HG02885 (cell line): Measurements from ENCODE around the gene KCNC3.

Source experiments
- ATAC-seq: cut with Tn5 transposase; IDR thresholded peaks from one replicate; pipeline ENCODE4 v1.9.1; 2021; ENCODE audit warnings: mild to moderate bottlenecking; ENCODE audit not compliant: unreplicated experiment, poor library complexity

The KCNC3 gene

DNA sequence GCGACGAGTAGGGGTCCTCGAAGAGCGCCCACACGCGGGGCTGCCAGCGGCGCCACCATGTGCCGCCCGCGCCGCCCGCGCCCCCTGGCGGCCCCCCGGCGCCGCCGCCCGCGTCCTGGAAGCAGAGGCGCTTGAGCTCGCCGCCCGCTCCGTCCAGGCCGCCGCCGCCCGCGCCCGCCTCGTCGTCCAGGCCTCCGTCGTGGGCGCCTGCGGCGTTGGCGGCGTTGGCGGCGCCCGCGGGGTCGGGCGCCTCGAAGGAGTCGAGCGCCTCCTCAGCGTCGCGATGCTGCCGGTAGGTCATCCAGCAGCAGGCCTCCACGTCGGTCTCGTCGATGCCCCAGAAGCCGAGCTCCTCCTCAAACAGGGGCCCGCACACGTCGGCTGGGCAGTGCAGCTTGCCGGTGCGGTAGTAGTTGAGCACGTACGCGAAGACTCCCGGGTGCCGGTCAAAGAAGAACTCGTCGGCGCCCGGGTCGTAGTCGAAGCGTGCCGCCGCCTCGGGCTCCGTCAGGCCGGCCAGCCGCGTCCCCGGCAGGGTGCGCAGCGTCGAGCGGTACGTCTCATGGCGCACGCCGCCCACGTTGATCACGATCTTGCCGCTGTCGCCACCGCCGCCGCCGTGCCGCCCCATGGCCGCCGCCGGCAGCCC lies 829 bp downstream of the KCNC3 start:
- no peak for ATAC-seq

GRCh38 chr19:50327461-50328223 lies 1.5 kb downstream of the KCNC3 start:
- no peak for ATAC-seq

DNA sequence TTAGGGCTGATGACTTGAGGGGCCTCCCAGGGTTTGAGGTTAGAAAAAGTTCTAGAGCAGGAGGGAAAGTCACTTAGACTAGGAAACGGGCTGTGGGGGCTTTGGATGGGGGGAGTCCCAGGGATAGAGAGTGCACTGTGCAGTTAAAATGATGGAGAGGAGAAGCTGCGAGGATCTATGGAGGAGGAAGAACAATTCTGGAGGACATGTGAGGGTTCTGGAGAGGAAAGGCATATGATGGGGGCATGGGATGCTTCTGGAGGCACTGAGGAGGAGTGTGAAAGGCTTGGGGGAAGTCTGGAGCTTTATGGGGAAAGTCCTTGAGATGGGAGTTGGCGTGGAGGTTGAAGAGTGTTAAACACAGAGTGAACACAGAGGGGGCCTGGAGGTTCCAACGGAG lies 2.2 kb downstream of the KCNC3 start:
- ATAC-seq, result no peak

DNA sequence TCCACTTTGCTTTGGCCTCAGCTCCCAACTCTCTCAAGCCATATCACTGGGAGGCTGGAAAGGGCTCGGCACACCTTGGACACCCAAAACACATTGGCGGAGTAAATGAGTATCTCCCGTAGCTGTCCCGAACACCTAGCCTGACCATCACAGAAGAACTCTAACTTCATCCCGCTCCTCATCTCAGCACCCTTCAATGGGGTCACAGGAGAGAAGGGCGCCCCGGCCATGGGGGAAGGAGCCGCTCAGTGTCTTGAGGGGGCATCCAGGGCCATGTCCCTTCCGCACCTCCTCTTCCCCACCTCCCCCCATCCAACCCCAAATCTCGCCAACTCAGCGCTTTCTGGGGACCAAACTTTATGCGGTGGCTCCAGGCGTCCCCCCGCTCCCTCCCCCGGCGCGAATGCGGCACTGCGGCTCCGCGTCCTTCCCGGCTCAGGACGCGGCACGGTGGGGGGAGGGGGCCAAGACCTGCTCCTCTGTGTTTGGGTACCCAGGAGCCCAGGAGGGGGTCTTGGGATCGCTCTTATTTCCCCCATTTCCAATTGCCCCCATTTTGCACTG lies 3.0 kb downstream of the KCNC3 start:
- ATAC-seq, result no peak

DNA sequence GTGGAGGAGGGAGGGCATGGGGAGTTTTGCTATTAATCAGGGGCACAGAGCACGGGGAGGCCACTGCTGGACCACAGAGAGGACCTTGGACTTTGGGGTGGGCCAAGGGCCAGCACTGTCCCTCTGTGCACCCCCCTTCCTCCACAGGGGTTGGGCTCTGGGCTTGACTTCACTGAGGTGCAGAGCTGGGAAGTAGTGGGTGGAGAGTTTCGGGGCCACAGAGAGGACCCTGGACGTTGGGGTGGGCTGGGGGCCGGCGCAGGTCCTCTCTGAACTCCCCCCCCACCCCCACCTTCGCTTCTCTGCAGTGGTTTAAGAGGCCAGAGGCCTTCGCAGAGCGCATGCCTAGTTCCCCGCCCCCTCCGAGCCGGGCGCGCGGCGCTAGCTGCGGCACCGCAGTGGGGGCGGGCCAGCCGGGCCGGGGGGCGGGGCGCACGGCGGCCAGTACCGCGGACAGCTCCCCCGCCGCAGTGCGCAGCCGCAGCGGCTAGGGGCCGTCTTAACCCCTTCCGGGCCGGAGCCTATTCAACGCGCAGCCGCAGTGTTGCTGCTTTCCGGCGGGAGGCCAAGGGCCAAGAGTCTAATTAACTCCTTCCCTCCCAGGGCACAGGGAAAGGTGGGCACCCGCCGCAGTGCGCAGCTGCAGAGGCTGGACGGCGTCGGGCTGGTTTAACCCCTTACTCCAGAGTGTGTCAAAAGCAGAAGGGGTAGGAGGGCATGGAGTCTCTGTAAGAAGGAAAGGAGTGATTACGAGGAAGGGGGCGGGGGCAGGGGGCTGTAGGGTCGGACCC lies 3.7 kb downstream of the KCNC3 start:
- ATAC-seq, result no peak

GRCh38 chr19:50324331-50324730 lies 4.8 kb downstream of the KCNC3 start:
- ATAC-seq, result no peak

GRCh38 chr19:50323782-50324133 lies 5.4 kb downstream of the KCNC3 start:
- no peak for ATAC-seq

GRCh38 chr19:50322931-50323781 lies 6.0 kb downstream of the KCNC3 start:
- ATAC-seq, result no peak

DNA sequence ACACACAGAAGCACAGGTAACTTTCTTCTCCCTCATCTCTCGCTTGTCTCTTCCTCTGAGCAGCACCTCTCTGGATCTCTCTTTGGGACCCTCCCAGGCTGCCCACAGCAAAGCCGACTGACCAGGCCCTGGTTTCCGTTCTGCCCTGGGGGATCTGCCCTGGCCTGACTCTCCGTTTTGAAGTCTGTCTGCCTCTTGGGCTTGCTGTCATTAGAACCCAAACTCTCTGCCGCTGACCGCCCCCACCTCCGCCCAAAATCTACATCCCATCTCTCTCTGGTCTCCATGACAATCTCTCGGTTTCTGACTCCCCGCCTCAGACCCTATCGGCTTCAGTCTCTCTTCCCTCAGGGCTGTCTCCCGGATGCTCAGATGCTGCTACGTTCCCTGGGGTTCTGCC lies 6.9 kb downstream of the KCNC3 start:
- no peak for ATAC-seq

- no peak for ATAC-seq
These were observed 7.3 kb downstream of the KCNC3 start for GRCh38 chr19:50321831-50322230.

GRCh38 chr19:50320596-50320995 lies 8.6 kb downstream of the KCNC3 start:
- ATAC-seq, result no peak

DNA sequence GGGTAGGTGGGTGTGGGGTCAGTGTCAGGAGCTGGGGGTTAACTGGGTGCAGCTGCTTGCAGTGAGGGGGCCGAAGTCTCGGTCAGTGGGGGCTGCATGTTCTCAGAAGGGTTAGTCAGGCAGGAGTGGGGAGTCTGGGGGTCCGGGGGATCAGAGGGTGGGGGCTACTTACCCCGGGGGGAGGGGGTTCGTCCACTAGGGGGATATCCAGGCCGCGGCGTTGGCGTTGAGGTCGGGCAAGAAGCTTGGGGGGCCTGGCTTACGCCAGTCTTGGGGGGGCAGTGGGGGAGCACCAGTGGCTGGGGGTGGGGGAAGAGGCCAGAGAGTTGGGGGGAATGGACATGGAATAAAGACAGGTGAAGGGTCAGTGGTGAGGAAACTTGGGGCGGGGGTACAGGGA lies 9.1 kb downstream of the KCNC3 start:
- ATAC-seq, result no peak

GRCh38 chr19:50319156-50319555 lies 10.0 kb downstream of the KCNC3 start:
- ATAC-seq, result no peak

DNA sequence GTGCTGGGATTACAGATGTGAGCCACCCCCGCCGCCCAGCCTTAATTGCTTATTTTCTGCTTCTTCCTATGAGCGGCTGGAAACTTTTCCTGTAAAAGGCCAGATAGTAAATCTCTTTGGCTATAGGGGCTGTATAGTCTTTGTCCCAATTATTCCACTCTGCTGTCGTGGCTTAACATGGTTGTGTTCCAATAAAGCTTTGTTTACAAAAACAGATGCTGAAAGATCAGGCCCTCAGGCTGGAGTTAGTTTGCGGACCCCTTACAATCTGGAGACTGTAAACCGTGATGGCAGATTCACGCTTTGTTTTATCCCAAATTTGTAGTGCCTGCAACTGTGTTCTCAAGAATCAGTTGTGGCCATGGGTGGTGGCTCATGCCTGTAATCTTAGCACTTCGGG lies 10.7 kb downstream of the KCNC3 start:
- ATAC-seq, result no peak

DNA sequence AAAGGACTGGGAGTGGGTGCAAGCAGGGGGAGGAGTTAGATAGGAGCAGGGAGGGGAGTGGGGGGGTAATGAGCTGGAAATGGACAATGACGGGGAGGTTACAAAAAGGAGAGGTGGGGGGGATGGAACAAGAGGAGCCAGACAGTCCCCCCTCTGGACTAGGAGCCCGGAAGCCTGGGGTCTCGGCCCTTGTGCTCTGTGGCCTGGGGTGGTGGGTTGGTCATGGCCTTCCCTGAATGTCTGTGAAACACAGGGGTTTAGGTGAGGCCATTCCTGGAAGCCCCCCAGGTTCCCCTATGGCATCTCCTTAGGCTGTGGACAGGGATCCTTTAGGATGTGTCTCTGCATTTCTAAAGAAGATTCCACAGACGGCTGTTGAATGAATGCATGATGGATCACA lies 12.1 kb downstream of the KCNC3 start:
- no peak for ATAC-seq

- no peak for ATAC-seq
These were observed 13.3 kb downstream of the KCNC3 start for GRCh38 chr19:50315773-50316448.

GRCh38 chr19:50314724-50315708 lies 14.2 kb downstream of the KCNC3 start:
- ATAC-seq, result no peak

DNA sequence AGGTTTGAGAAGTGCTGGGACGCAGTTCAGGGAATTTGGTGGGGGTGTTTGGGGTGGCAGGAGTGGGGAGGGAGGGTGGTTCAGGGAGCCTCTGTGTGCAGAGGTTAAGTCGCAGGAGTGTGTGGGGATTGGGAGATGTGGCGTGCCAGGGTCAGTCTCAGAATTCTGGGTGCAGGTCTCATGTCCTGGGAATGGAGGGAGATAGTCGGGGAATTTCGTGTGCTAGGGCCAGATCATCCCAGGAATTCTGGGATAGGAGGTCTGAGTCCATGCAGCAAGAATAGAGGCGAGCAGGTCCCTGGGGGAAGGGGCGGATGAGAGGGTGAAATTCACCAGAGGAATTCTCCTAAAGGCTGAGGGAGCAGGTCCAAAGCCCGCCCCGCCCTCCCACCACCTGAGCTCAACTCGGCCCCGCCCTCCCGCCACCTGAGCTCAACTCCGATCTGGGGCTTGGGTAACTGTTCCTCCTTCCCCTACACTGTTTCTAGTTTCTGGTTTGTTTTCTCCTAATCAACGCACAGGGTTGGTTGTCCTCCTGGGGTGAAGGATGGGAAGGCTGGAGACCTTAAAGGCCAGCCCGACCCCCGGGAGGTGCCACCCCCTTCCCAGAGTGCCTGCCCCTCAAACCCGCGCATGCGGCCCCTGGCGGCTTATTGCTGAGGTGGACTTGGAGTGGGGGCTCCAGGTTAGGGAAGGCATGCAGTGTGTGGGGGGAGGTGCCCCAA lies 15.2 kb downstream of the KCNC3 start:
- no peak for ATAC-seq
